COLO829 (cell line): Measurements from ENCODE around the gene PTPRE.

Source experiments
- DNase-seq: peaks from one replicate; pipeline ENCODE4 v3.0.0; 2012; ENCODE audit warnings: low spot score

PTPRE gene

GRCh38 chr10:127953876-127954275 is 47.0 kb downstream of the PTPRE start:
- no peak for DNase-seq

DNA sequence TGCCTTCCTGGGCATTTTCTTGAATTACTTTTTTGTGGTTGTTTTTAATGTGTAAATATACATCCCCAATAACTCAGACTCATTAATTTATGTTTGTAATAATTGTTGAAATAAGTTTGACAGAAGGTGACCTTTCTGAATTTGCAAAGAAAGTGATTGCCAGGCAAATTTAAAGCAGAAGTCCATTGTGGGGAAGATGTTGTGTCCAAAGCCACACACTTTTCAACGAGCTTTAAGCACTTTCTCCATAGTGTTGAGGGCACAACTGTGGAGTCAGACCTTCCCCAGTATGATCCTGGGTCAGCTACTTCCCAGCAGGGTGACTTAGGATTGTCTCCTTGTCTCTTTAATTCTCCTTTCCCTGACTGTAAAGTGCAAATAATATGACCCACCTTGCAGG is 52.5 kb downstream of the PTPRE start:
- DNase-seq, result no peak

- no peak for DNase-seq
Measured at GRCh38 chr10:127961071-127961470, 54.2 kb downstream of the PTPRE start.

GRCh38 chr10:127962205-127962604 is 55.3 kb downstream of the PTPRE start:
- DNase-seq, result no peak

GRCh38 chr10:127963136-127963535 is 56.2 kb downstream of the PTPRE start:
- DNase-seq, result no peak

GRCh38 chr10:127964621-127965020 is 57.7 kb downstream of the PTPRE start:
- no peak for DNase-seq

GRCh38 chr10:127966875-127967274 is 60.0 kb downstream of the PTPRE start:
- no peak for DNase-seq

- no peak for DNase-seq
Measured at GRCh38 chr10:127968027-127968441, 61.1 kb downstream of the PTPRE start.

DNA sequence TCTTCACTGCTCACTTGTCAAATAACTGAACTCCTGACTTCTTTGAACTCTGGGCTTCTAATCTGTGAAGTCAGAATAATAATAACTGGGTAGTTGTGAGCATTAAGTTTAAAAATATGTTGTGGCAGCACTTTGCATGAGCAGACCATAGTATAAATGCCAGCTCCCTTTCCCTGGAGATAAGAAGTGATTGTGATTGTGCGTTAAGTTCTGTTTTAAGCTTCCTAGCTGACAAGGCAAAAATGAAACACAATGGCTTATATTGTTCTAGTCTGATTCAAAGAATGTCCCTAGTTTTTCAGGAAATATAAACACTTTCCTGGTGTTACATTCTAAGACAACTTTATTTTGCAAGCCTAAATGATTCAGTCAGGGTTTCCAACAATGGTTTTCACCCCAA is 61.8 kb downstream of the PTPRE start:
- peak; percentile 39 for DNase-seq

DNA sequence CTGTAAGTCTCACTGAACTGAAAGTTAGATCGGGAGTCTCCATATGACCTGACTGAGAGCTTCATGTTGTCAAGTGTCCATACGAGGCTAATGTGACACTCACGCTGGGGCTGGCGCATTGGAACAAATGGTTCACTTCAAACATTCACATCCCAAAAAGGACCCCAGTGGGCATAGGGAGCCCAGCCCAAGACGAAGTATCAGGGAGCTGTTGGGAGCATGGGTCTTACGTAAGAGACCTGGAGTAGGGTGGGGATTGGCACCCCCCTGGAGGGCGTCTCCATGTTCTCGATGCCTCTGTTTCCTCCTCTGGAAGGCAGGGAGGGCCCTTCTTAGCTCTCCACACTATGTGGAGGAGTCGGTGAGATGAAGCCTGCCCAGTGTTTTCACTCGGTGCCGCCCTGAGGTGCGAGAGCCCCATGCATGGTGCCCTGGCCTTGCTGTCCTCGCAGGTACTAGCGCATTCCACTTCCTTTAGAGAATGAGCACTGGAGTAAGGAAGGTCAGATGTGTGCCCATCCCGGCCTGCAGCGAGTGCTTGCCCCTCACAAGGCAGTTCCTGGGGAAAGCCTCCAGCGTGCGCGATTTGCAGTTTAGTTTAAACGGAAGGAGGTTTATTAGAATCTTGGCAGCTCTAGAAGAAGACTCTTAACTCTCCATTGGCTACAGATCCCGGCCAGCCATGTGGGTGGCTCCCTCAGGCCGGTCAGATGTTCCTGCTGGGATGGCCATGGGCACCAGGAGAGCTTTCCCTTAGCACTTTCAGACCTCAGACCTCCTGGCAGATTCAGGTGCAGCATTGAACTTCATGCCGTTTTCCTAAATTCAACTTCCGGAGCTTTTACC is 64.4 kb downstream of the PTPRE start:
- no peak for DNase-seq

- no peak for DNase-seq
Measured at GRCh38 chr10:127971963-127972615, 65.2 kb downstream of the PTPRE start.

GRCh38 chr10:127972751-127973357 is 66.0 kb downstream of the PTPRE start:
- DNase-seq, result peak; percentile 45

GRCh38 chr10:127973791-127974311 is 66.9 kb downstream of the PTPRE start:
- DNase-seq, result no peak

- no peak for DNase-seq
Measured at GRCh38 chr10:127974911-127975310, 68.0 kb downstream of the PTPRE start.

- no peak for DNase-seq
Measured at GRCh38 chr10:127976286-127976685, 69.4 kb downstream of the PTPRE start.

- no peak for DNase-seq
Measured at GRCh38 chr10:127976701-127977356, 69.9 kb downstream of the PTPRE start.

DNA sequence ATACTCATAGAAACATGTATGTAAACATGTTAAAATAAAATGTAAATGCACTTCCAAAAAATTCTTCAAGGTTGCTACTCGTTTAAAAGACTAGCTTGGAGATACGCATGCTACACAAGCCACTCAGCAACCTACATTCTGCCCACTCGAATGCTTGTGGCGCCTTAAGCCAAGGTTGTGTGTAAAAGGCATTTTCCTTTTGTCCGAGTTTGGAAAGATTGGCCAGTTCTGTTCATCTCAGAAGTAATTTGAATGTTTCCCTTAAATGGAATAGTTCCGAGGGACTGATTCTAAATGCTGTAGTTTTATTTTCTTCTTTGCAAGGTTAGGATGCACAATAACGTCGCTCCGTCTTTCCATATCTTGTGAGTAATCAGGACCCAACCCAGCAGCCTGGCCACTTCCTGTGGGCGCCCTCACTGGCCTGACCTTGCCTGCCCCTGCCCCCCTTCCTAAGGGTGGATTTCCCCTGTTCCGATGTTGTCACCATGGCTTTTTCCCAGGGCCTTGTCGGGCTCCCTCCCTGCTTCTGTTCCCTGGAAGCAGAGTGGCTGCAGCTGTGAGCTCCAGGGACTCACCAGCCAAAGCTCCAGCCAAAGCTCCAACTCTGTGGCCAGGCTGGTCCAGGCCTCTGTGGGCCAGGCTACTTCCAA is 70.6 kb downstream of the PTPRE start:
- no peak for DNase-seq

GRCh38 chr10:127978481-127978880 is 71.6 kb downstream of the PTPRE start:
- DNase-seq, result no peak

GRCh38 chr10:127979045-127979444 is 72.1 kb downstream of the PTPRE start:
- no peak for DNase-seq

- DNase-seq, result no peak
Measured at GRCh38 chr10:127979566-127979965, 72.7 kb downstream of the PTPRE start.

DNA sequence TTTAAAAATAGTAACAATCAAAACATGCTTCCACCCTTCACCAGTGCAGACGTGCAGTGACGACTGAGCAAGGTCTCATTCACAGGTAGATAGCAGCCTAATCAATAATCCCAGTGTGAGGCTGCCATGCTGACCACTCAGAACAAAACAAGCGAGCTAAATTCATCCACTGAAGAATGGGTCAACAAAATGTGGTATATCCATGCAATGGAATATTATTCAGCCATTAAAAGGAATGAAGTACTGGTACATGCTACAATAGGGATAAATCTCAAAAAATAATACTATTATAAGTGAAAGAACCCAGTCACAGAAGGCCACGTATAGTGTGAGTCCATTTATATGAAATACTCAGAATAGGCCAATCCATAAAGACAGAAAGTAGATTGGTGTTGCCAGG is 74.0 kb downstream of the PTPRE start:
- no peak for DNase-seq

GRCh38 chr10:127982601-127983000 is 75.7 kb downstream of the PTPRE start:
- no peak for DNase-seq
